Gastrocnemius medialis (tissue), 4 donors: ENCODE measurements around the gene COQ2.

ENCODE experiments used
- POLR2A ChIP-seq, 2 donors: fragments of 450-650 bp; IDR thresholded peaks; one replicate each; pipeline ENCODE4 v1.6.1; 2017; ENCODE audit warnings: antibody characterized with exemption in 2 of 2, mild to moderate bottlenecking in 2 of 2, moderate library complexity in 2 of 2
- TF ChIP-seq, protein P1 (sequence below), 5 experiments: fragments of 450-650 bp in 3 of 5; fragments of 200-600 bp in 2 of 5; sonication (generic) in 2 of 5; IDR thresholded peaks in 4 of 5; conservative IDR thresholded peaks in 1 of 5; 1 replicate in 4 of 5; 2 replicates in 1 of 5; pipeline ENCODE4 v1.5.1; 2016 to 2019; ENCODE audit warnings: antibody characterized with exemption in 5 of 5, mild to moderate bottlenecking in 3 of 5, moderate library complexity in 3 of 5

DNA sequence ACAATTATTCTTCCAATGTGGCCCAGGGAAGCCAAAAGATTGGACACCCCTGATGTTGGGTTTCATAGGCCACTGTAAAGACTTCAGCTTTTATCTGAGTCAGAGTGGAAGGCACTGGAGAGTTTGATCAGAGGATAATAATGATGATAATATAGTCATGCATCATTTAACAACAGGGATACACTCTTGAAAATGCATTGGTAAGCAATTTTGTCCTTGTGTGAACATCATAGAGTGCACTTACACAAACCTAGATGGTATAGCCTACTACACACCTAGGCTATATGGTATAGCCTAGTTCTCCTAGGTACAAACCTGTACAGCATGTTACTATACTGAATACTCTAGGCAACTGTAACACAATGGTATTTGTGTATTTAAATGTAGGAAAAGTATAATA, 70.5 kb downstream of the COQ2 start:
- TF ChIP-seq, protein P1, sequence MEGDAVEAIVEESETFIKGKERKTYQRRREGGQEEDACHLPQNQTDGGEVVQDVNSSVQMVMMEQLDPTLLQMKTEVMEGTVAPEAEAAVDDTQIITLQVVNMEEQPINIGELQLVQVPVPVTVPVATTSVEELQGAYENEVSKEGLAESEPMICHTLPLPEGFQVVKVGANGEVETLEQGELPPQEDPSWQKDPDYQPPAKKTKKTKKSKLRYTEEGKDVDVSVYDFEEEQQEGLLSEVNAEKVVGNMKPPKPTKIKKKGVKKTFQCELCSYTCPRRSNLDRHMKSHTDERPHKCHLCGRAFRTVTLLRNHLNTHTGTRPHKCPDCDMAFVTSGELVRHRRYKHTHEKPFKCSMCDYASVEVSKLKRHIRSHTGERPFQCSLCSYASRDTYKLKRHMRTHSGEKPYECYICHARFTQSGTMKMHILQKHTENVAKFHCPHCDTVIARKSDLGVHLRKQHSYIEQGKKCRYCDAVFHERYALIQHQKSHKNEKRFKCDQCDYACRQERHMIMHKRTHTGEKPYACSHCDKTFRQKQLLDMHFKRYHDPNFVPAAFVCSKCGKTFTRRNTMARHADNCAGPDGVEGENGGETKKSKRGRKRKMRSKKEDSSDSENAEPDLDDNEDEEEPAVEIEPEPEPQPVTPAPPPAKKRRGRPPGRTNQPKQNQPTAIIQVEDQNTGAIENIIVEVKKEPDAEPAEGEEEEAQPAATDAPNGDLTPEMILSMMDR (IDR thresholded peaks at IDR 0.05 in 4 of 5, conservative IDR thresholded peaks at IDR 0.05 in 1 of 5): no peak
- no peak for TF ChIP-seq POLR2A (IDR thresholded peaks at IDR 0.05)
